ENCODE measurements around the gene DHCR7.
"Not testable (repeated sequence)": the region's sequence is repeated elsewhere in the genome, so short reads cannot be mapped to it uniquely, and the experiment has no call there.

The DHCR7 gene

DNA sequence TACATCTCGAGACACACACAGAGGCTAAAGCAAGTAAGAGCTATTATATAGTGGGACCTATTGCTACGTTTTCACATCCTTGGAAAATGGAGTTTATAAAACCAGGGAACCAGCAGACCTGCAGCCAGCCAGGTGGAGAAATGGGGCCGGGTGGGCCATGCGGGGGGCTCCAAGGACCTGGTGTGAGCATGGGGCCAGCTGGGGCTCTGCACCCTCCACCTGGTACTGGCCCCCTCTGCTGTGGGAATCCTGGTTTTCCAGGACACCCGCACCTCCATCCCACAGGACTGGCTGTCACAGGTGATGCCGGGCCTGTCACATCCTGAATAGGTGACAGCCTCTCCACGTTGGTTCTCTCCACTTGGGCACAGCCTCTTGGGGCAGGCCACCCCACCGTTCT lies 11.3 kb downstream of the DHCR7 start:
- no peak for DNase-seq

DNA sequence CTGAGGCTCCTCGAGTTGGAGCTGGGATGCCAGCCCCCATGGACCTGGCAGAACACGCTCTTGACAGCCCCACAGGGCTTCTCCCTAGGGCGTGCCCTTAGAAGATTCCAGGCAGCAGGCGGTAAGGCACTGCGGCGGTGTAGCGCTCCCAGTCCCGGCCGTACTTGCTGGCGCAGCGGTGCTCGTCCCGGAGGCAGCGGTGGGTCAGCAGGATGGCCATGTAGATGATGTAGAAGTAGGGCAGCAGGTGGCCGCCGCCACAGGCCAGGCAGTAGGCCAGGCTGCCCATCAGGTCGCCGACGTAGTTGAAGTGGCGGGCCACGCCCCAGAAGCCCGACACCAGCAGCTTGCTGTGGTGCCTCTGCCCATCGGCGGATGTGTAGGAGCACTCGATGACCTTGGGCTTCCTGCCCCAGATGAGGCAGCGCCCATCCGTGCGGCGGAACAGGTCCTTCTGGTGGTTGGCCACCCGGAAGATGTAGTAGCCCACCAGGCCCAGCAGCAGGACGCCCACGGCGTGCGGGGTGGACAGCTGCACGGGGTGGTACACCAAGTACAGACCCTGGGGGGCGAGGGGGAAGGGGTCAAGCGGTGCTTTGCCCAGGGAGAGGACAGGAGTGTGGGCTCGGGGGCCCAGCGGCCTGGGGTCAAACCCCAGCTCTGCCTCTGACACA lies 12.8 kb downstream of the DHCR7 start:
- no peak for DNase-seq

DNA sequence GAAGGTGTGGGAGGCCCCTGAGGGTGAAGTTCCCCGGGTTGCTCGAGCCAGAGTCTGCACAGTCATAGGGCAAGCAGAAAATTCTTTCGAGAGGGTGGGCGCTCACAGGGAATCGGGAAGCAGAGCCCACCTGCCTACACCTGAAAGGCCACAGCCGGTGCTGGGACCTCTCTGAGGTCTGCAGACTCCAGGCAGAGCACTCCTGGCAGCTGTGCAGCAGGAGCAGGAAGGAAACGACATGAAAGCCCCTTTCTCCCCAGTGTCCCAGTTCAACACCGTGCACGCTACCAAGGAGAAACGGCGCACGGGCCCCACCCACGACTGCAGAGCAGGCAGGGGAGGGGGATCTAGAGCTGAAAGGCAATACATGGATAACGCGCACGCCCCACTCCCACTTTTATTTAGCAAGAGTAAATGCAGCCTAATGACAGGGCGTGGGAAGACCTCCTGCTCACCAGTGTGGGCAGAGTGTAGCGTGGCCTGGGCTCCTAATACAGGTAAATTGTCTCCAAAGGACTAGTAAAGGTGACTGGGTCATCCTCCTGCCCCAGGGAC lies 13.5 kb downstream of the DHCR7 start:
- no peak for DNase-seq

DNA sequence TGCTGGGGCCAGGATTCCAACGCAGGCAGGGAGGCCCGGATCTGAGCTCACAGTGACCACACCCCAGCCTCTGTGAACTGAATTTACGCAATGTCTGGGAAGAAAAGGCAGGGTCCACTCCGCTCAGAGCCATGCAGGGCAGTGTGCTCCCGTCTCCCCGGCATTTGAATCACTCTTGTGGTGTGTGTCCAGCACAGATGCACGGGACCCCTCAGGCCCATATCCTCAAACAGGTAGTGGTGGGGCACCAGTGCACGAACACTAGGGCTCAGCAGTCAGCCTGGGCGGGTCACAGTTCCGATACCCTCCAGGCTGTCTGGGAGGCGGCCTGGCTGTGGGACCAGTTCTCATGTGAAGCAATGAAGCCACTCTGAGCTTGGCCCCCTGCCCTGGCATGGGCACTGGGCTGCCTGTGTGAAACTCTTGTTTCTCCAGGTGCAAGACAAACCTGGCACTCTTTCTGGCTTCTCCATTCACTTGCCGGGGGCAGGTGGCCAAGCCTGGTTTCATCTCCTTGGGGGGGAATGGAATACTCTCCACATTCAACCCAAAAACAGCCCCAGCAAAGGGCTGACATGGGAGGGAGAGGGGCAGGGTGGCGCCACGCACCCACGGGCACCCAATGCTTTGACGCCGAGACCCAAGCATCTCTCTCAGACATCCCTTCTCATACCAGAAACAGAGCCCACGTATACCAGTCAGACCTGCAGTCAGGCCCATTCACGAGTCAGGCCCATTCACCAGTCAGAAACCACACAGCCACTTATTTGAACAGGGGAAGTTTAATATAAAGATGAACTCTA lies 14.3 kb downstream of the DHCR7 start:
- DNase-seq, result no peak

DNA sequence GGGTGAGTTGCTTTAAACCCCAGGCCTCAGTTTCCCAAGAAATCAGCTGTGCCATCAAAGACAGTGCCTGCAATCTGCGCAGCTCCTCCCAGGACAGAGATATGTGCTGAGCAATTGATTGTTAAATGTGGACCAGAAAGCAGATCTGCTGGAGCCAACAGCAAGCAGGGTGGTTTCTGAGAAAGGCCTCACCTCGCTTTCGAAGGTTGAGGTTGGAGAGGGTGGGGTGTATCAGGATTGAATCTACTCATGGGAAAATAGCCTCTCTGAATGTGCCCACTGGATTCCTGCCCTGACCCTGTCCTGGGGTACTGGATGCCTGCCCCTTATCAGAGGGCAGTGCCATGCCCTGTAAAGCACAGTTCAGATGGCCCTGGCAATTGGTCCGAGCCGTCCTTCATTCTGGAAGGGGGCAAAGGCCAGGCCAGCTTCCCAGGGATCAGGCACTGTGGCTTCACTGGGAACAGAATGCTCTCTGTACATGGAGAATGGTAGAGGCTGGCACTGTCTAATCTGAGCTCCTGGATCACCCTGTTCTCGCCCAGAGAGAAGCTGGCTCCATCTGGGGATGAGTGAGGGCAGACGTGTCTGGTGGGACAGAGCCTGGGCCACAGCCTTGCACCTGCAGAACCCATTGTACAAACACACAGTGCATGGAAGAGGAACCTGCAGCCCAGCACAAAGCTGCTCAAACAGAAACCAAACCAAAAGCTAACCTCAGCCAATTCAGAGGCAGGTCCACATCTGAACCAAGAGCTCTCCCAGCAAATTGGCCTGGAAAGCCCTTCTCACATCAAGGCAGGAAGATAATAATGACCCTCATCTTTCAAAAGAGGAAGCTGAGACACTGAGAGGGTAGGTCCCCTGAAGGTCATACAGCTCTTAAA lies 15.2 kb downstream of the DHCR7 start:
- DNase-seq, result no peak

DNA sequence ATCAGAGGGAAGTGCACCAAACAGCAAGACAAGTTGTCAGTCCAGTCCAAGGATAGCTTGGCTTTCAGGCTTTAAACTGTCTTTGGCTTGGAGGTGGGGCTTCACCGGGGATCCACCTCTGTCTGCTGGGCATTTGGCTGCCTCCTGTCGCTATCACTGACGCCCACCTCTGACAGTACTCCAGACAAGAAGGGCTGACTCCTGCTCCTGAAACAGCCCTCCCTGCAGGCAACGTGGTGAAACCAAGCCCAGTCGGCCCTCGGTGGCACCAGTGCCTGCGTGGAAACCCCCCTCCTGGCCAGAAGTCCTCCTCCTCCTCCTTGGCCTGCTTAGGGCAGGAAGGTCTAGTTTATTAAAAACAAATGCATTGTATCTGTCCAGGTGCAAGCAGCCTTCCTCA lies 16.9 kb downstream of the DHCR7 start:
- DNase-seq, result no peak

DNA sequence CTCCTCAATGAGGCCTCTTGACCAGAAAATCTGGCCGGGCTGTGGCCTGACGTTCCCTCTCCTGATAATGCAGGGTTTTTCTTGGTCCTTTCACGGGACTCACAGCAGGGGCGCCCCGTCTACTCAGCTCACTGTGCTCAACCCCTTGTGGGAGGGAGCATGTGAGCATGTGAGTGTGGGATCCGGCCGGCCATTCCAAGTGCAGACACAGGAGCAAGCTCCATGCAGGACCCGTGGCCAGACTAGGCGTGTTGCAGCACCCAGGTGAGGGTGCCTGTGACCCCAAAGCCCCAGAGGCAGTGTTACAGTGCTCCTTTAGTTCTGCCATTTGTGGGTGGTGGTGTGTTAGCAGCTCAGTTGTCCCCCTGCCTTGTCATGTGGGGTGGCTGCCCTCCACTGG lies 18.0 kb downstream of the DHCR7 start:
- no peak for DNase-seq

DNA sequence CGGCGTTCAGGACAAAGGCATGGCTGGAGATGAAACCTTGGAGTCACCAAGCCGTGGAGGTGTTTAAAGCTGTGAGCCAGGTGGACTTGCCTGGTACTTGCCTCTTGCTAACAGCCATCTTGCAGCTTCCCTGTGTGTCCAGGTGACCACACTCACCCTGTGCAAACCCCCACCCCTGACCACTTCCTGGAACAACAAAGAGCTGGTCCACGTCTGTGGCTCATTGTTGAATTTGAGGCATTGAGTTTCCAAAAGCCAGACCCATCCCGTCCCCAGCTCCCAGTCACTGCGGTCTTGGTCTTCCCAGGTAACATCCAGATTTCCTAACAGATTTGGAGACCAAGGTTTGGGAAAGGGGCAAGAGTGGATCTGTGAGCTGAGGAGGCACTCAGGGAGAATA lies 18.5 kb downstream of the DHCR7 start:
- no peak for DNase-seq

DNA sequence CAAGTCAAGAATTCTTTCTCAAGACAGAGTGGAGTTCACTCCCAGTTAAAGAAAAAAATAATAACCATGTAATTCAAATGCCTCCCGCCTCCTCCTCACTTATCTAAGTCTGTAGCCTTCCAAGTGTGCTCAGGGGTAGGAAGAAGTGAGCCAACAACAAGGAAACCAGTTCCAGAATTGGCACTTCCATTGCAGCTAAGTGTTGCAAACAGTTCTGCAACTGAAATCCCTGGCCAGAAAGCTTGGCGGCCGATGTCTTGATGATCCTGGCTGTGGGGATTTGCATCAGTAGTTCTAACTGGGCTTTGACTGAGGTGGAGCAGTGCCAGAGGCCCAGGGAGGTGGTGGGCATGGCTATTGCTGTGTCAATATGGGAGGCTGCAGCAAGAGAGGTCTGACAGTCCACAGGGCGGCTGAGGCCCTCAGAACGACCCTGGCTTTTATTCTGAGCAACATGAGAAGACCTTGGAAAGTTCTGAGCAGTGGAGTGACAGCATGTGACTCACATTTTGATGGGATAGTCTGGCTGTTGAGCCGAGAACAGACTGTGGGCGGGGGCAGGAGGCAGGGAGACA lies 19.2 kb downstream of the DHCR7 start:
- DNase-seq, result no peak

DNA sequence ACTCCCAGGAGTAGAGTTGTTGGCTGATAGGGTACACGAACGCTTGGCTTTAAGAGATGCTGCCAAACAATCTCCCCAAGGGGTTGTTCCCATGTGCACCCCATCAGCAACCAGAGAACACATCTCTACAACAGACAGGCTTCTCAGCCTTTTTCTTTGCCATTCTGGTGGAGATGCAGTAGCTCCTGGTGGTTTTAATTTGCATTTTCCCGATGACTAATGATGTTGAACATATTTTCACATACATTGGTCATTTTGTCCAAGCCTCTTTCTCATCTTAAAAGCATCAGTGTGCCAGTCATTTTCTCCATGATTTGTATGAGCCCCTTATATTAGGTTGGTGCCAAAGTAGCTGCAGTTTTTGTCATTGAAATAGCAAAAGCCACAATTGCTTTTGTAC lies 21.8 kb downstream of the DHCR7 start:
- DNase-seq, result no peak

DNA sequence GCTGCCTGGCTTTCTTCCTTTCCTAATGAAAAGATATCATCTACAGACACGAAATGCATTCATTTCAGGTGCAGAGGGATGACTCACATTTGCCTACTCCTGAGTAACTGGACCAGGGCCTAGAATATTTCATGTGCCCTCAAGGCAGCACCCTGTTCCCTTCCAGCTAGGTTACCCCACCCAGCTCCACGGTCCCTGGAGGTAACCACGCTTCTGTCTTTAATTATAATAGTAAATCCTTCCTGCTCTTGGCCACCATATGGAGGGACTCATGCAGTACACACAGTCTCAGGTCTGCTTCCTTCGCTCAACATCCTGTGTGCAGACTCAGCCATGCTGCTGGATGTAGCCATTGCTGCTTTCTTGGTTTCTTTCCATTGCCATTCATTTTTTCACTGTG lies 22.3 kb downstream of the DHCR7 start:
- DNase-seq, result no peak

DNA sequence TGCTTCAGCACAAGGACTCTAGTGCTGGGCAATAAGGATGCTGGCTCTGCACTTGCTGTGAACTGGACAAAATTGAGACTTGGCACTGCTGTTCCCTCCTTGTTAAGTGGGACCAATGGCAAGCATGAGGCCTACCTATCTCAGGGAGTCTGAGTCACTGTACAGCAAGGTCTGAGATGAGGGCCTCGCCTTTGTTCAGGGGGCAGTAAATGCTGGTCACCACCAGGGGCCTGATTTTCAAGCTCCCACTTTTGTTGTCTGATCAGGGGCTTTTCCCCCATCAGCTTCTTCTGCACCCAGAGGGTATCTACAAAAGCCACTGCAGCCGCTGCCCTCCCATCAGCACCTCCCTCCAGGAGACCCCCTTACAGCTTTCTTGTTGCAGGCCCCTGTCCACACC lies 22.8 kb downstream of the DHCR7 start:
- no peak for DNase-seq

DNA sequence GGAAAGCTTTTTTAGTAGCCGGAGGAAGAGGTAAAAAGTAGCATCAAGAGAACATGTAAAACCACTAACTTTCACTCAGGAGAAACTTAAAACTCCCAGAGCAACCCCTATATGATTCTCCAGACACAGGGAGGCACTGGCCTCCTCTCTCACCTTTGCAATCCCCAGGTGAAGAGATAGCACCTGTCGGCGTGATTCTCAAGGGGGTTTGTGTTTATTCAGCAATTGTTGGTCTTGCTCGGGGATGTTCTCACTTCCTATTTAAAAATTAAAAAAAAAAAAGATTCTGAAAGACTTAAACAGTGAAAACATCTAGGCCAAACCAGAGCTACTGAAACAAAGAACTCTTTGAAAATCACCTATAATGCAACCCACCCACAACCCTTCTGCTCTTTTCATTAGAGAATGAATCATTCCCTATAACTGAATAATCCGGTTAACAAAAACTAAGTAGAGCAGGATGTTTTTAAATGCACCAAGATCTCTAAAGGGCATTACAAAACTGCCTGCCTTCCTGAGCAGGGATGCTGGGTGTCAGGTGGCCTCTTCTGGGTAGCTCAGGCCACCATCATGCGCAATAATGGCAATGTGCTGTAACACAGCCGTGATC lies 24.9 kb downstream of the DHCR7 start:
- no peak for DNase-seq

DNA sequence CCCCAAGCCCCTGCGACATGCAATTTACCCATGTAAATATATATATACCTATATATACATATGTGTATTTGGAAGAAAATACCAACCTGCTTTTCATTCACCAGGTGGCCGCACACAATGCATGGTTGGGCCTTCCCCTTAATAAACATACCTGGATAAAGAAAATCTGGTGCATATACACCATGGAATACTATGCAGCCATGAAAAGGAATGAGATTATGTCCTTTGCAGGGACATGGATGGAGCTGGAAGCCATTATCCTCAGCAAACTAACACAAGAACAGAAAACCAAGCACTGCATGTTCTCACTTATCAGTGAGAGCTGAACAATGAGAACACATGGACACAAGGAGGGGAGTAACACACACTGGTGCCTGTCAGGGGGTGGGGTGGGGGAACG lies 25.9 kb downstream of the DHCR7 start:
- DNase-seq, result not testable (repeated sequence)

DNA sequence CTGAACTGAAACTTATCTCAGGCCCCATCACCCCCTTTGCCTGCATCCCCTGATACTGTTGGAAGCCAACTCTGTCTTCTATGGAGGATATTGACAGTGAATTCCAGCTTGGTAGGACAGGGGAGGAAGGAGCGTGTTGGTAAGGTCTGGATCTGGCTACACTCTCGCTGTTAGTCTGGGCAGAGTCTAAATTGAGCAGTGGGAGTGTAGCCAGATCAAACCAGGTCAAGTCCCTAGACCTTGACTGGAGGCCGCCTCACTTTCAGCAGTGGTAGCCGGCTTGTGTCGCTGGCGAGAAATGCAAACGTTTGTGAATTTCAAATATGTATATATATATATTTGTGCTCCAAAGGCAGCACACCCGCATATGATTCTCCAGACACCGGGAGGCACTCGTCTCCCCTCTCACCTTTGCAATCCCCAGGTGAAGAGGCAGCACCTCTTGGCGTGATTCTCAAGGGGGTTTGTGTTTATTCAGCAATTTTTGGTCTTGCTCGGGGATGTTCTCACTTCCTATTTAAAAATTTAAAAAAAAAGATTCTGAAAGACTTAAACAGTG lies 26.7 kb downstream of the DHCR7 start:
- DNase-seq, result no peak

DNA sequence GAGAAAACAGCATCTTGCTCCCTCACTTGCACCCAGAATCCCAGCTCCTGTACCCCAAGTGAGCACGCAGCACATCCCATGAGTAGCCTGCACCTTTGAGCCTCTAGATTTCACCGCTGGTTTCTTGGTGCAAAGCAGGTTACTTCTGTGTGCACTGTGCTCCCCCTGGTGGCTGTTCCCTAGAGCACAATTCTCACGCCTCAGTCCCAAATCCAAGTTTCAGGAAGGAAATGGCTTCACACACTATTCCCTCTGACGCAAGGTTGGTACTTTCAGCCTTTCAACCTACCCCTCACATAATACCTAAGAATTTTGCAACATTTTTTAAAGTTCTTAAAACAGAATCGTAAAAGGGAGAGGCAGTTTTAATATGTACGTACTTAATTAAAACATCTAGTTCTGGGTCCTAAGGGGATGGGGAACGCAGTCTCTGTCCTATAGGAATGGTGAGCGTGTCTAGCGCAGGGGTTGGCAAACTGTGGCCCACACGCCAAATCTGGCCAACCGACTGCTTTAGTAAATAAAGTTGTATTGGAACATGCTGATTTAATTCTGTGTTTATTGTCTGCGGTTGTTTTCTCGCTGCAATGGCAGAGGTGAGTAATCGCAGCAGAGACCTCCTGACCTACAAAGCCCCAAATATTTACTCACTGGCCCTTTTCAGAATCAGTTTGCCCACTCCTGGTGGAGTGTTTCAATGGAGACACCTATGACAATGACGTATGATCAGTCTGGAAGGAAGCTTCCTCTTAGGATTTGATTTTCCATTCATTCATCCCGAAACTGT lies 27.5 kb downstream of the DHCR7 start:
- DNase-seq, result peak; percentile 53

DNA sequence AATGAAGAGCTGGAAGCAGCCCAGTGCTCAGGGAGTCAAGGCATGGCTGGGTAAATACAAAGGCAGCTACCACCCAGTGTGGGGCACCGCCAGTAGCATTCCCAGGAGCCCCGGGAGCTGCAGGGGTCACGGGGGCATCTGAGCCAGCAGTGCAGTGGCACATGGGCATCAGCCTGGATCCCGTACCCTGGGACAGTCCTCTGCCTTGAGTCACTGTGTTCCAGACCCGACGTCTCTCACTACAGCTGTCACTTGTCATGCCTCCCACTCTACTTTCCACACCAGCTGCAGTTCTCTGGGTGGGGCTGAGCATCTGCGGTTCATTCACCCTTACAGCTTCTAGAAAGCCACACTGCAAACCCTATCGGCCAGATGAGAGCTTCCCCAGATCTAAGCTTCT lies 29.6 kb downstream of the DHCR7 start:
- DNase-seq, result no peak

DNA sequence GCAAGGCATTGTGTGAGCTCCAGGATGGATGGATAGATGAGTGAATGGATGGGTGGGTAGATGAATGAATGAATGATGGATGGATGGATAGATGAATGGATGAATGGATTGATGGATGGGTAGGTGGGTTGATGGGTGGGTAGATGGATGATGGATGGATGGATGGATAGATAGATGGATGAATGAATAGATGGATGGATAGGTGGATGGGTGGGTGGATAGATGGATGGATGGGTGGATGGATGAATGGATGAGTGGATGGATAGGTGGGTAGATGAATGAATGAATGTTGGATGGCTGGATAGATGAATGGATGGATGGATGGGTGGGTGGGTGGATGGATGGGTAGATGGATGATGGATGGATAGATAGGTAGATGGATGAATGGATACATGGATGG lies 33.5 kb downstream of the DHCR7 start:
- no peak for DNase-seq

DNA sequence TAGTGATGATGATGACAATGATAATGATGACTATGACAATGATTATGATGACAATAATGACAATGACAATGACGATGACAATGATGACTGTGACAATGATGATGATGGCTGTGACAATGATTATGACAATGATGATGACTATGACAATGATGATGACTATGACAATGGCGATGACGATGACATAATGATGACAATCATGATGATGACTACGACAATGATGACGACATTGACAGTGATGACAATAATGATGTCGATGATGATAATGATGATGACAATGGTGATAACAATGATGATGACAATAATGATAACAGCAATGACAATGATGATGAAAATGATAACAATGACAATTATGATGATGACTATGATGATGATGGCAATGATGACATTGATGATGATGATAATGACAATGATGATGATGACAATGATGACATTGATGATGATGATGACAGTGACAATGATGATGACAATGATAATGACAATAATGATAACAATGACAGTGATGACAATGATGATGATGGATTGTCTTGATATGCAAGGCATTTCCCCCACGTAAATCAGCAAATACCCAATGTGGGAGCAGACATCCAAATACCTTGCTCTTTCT lies 37.7 kb downstream of the DHCR7 start:
- peak; percentile 2 for DNase-seq

DNA sequence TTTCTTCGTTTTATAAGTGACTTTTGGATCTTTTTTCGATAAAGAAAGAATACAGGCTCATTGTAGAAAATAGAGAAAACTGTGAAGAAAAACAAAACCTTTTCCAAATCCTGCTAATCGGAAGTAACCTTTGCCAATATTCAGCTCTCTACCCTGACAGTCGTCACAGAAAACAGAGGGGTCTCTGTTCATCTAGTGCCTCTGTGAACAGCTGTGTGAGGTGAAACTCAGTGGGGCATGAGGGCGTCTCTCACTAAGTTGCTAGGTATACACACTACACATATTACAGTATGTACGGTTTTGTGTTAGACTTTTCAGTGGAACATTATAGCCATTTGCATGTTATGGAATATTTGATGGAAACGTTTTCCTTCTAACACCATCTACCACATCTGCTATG lies 39.4 kb downstream of the DHCR7 start:
- no peak for DNase-seq

DNA sequence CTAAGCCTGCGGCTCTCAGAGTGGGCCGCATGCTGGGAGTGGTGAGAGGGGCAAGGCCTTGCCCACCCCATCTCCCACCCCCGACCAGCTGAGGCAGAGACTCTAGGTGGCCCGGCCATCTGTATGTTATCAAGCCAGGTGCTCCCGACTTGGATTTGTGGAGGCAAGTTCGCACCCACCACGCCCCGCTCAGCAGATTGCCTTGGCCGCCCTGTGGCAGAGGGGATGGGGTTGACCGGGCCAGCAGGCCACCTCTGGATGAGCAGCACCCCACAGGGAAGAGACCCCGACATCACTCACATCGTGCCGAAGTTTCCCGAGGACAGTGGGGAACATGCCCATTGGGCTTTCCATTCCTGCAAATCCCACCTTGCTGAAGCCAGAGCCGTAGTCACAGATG lies 40.8 kb downstream of the DHCR7 start:
- DNase-seq, result no peak
